ENCODE results near the gene SEPTIN1. TPM values are rescaled to one million over a fixed set of nuclear protein-coding genes. Genes with fewer than 3 reads are reported as not detected.

The SEPTIN1 gene
- total RNA-seq, 1 donor from 2014 or later = 0.85 TPM

GRCh38 chr16:30372725-30373124, 9.6 kb downstream of the SEPTIN1 start:
- peaks cover 29% of the 10 kb centered on the region for H3K4me1 Mint-ChIP-seq (ENCODE audit: low read depth)
- no peak for DNase-seq (ENCODE audit: low spot score)
- H3K4me3 Mint-ChIP-seq (ENCODE audit: unreplicated experiment) = no peak overlapping the region
- no peaks in the 10 kb centered on the region for H3K9me3 Mint-ChIP-seq (ENCODE audit: low read depth)
- H3K27ac Mint-ChIP-seq (ENCODE audit: unreplicated experiment) = no peak overlapping the region
- no peak for TF ChIP-seq CTCF (IDR thresholded peaks at IDR 0.05)
- no peaks in the 10 kb centered on the region for H3K27me3 Mint-ChIP-seq (ENCODE audit: low read depth)
- H3K36me3 Mint-ChIP-seq (ENCODE audit: low read depth) = no peaks in the 10 kb centered on the region

DNA sequence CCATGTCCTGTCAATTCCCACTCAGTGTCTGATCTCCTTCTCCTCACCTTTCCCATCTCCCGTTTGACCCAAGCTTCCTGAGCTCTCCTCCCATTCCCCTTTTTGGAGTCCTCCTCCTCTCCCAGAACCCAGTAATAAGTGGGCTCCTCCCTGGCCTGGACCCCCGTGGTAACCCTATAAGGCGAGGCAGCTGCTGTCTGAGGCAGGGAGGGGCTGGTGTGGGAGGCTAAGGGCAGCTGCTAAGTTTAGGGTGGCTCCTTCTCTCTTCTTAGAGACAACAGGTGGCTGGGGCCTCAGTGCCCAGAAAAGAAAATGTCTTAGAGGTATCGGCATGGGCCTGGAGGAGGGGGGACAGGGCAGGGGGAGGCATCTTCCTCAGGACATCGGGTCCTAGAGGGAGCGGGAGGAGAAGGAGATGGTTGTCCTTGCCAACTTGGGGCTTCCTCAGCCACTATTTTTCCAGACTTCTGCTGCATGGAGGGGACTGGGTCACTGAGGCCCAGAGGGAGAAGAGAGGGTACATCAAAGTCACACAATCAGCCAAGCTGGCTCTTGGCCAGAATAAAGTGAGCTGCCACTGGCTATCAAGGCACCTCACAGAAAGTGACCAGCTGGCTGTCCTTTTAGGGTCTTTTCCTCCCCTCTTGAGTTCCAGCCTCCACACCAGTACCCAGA, 10.2 kb downstream of the SEPTIN1 start:
- no peaks in the 10 kb centered on the region for H3K36me3 Mint-ChIP-seq (ENCODE audit: low read depth)
- H3K27ac Mint-ChIP-seq (ENCODE audit: unreplicated experiment) = no peak overlapping the region
- no peak for DNase-seq (ENCODE audit: low spot score)
- no peak for TF ChIP-seq CTCF (IDR thresholded peaks at IDR 0.05)
- H3K27me3 Mint-ChIP-seq (ENCODE audit: low read depth) = no peaks in the 10 kb centered on the region
- H3K9me3 Mint-ChIP-seq (ENCODE audit: low read depth) = no peaks in the 10 kb centered on the region
- H3K4me1 Mint-ChIP-seq (ENCODE audit: low read depth) = peaks cover 31% of the 10 kb centered on the region
- no peak overlapping the region for H3K4me3 Mint-ChIP-seq (ENCODE audit: unreplicated experiment)

GRCh38 chr16:30371248-30371816, 11.0 kb downstream of the SEPTIN1 start:
- Mint-ChIP-seq H3K27me3 (ENCODE audit: low read depth) (no peaks in the 10 kb centered on the region), H3K4me1 (ENCODE audit: low read depth) (peaks cover 38% of the 10 kb centered on the region), H3K36me3 (ENCODE audit: low read depth) (peaks cover 2% of the 10 kb centered on the region), H3K4me3 (ENCODE audit: unreplicated experiment) (peak overlapping the region; percentile 72), H3K9me3 (ENCODE audit: low read depth) (no peaks in the 10 kb centered on the region), H3K27ac (ENCODE audit: unreplicated experiment) (peak overlapping the region; percentile 86)
- peak; percentile 35 for TF ChIP-seq CTCF (IDR thresholded peaks at IDR 0.05)
- DNase-seq (ENCODE audit: low spot score) = no peak

- Mint-ChIP-seq H3K9me3 (ENCODE audit: low read depth) (no peaks in the 10 kb centered on the region), H3K27ac (ENCODE audit: unreplicated experiment) (peak within 1 kb of the TSS; percentile 86), H3K4me3 (ENCODE audit: unreplicated experiment) (peak within 1 kb of the TSS; percentile 86), H3K36me3 (ENCODE audit: low read depth) (peaks cover 3% of the 10 kb centered on the region), H3K4me1 (ENCODE audit: low read depth) (peaks cover 39% of the 10 kb centered on the region), H3K27me3 (ENCODE audit: low read depth) (no peaks in the 10 kb centered on the region)
- DNase-seq (ENCODE audit: low spot score) = no peak
- peak; percentile 66 for TF ChIP-seq CTCF (IDR thresholded peaks at IDR 0.05)
These were observed 11.7 kb downstream of the SEPTIN1 start, which contains the start of gene TBC1D10B for GRCh38 chr16:30370456-30371247. TBC1D10B (minus strand) TSS chr16:30370494; CDS start chr16:30370183, 311 bp downstream.

DNA sequence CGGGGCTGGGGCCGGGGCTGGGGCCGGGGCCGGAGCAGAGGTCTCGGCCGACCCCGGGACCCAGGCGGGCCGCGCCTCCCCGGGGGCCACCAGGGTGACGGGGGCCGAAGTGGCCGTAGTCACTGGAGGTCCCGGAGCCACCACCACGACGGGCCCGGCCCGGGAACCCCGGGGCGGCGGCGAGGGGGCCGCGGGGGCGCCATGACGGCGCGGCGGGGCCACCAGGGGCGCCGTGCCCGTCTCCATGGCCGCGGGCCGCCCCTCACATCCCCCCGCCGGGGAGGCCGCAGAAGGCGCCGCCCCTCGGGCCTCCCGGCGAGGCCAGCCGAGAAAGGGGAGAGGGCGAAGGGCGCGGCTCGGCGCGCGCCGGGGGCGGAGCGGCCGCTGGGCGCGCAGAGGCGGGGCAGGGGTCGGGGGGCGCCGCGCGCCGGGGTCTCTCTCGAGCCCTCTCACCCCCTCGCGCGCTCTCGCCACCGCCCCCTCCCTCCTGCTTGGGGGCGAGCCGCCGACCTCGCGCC, 12.4 kb downstream of the SEPTIN1 start:
- Mint-ChIP-seq H3K27me3 (ENCODE audit: low read depth) (no peaks in the 10 kb centered on the region), H3K27ac (ENCODE audit: unreplicated experiment) (no peak overlapping the region), H3K36me3 (ENCODE audit: low read depth) (peaks cover 5% of the 10 kb centered on the region), H3K4me1 (ENCODE audit: low read depth) (peaks cover 43% of the 10 kb centered on the region), H3K9me3 (ENCODE audit: low read depth) (no peaks in the 10 kb centered on the region), H3K4me3 (ENCODE audit: unreplicated experiment) (peak overlapping the region; percentile 86)
- peak; percentile 35 for TF ChIP-seq CTCF (IDR thresholded peaks at IDR 0.05)
- DNase-seq (ENCODE audit: low spot score) = no peak

Measured in chondrocyte (in vitro differentiated cells).